Activated CD4-positive, alpha-beta memory T cell treated with anti-CD3 and anti-CD28 coated beads for 36 hours (primary cell): Measurements from ENCODE around the gene POLRMT. TPM values are rescaled to one million over a fixed set of nuclear protein-coding genes. Genes with fewer than 3 reads are reported as not detected.
"Not testable (repeated sequence)": the region's sequence is repeated elsewhere in the genome, so short reads cannot be mapped to it uniquely, and the experiment has no call there.

Source experiments
- CTCF ChIA-PET: fragments of 350-600 bp; sonication (Branson Sonifier 250); formaldehyde crosslinking; loops from one replicate; lab custom pipeline; 2021; ENCODE audit warnings: antibody characterized with exemption, inconsistent platforms; lab: Charles Lee
- POLR2A ChIA-PET: fragments of 350-600 bp; sonication (Branson Sonifier 250); formaldehyde crosslinking; loops from one replicate; lab custom pipeline; 2021; ENCODE audit warnings: antibody characterized with exemption; lab: Charles Lee
- DNase-seq: peaks from one replicate; pipeline ENCODE4 v3.0.0-alpha.2; 2020
- H3K27ac Mint-ChIP-seq: one replicate; pipeline ENCODE4 v1.8.0; 2021; ENCODE audit warnings: mixed read lengths
- H3K27me3 Mint-ChIP-seq: one replicate; pipeline ENCODE4 v1.8.0; 2021; ENCODE audit warnings: mixed read lengths
- H3K36me3 Mint-ChIP-seq: one replicate; pipeline ENCODE4 v1.8.0; 2021; ENCODE audit warnings: mixed read lengths
- H3K4me1 Mint-ChIP-seq: one replicate; pipeline ENCODE4 v1.8.0; 2021; ENCODE audit warnings: low read depth, mixed read lengths
- H3K4me3 Mint-ChIP-seq: one replicate; pipeline ENCODE4 v1.8.0; 2021; ENCODE audit warnings: mild to moderate bottlenecking, mixed read lengths
- H3K9me3 Mint-ChIP-seq: one replicate; pipeline ENCODE4 v1.8.0; 2021; ENCODE audit warnings: mixed read lengths
- intact Hi-C: fragments of 100-400 bp; cut with micrococcal nuclease; formaldehyde crosslinking; loops from one replicate; pipeline ENCODE4 v1.15.1; 2023
- total RNA-seq, 2 experiments: library from RNA; stranded (reverse); gene quantifications; one replicate each; pipeline ENCODE4 v1.2.3, GENCODE V29; 2021

Gene POLRMT
- total RNA-seq, 2 experiments from 2014 or later = 71.5 to 72.5 TPM

- H3K27ac Mint-ChIP-seq, H3K4me3 Mint-ChIP-seq, DNase-seq, intact Hi-C loops, H3K4me1 Mint-ChIP-seq, CTCF ChIA-PET, H3K27me3 Mint-ChIP-seq, POLR2A ChIA-PET, H3K9me3 Mint-ChIP-seq: not testable (repeated sequence)
- peaks cover 13% of the 10 kb centered on the region for H3K36me3 Mint-ChIP-seq
Observed at GRCh38 chr19:621191-621590, 12.1 kb downstream of the POLRMT start.

GRCh38 chr19:620166-620862, 13.0 kb downstream of the POLRMT start:
- Mint-ChIP-seq H3K4me3 (no peak overlapping the region), H3K36me3 (peaks cover 15% of the 10 kb centered on the region), H3K27ac (no peak overlapping the region), H3K9me3 (no peaks in the 10 kb centered on the region), H3K4me1 (peaks cover 3% of the 10 kb centered on the region), H3K27me3 (no peaks in the 10 kb centered on the region)
- DNase-seq = no peak
- intact Hi-C loops = no loop called here
- POLR2A ChIA-PET = no interaction called here
- CTCF ChIA-PET = no interaction called here

- Mint-ChIP-seq H3K4me3 (no peak overlapping the region), H3K36me3 (peaks cover 21% of the 10 kb centered on the region), H3K27ac (no peak overlapping the region), H3K9me3 (no peaks in the 10 kb centered on the region), H3K4me1 (peaks cover 3% of the 10 kb centered on the region), H3K27me3 (no peaks in the 10 kb centered on the region)
- CTCF ChIA-PET = no interaction called here
- POLR2A ChIA-PET = no interaction called here
- no peak for DNase-seq
- intact Hi-C loops = no loop called here
Observed at GRCh38 chr19:619286-620002, 13.9 kb downstream of the POLRMT start.

GRCh38 chr19:618674-619285, 14.6 kb downstream of the POLRMT start:
- intact Hi-C loops = no loop called here
- POLR2A ChIA-PET = no interaction called here
- H3K36me3 Mint-ChIP-seq = peaks cover 23% of the 10 kb centered on the region
- H3K9me3 Mint-ChIP-seq = no peaks in the 10 kb centered on the region
- H3K27ac Mint-ChIP-seq = no peak overlapping the region
- H3K4me3 Mint-ChIP-seq = no peak overlapping the region
- CTCF ChIA-PET = no interaction called here
- H3K4me1 Mint-ChIP-seq = peaks cover 3% of the 10 kb centered on the region
- no peak for DNase-seq
- no peaks in the 10 kb centered on the region for H3K27me3 Mint-ChIP-seq

GRCh38 chr19:618247-618619, 15.1 kb downstream of the POLRMT start:
- no peak overlapping the region for H3K4me3 Mint-ChIP-seq
- CTCF ChIA-PET = no interaction called here
- intact Hi-C loops = no loop called here
- no peaks in the 10 kb centered on the region for H3K27me3 Mint-ChIP-seq
- H3K4me1 Mint-ChIP-seq = peaks cover 3% of the 10 kb centered on the region
- H3K36me3 Mint-ChIP-seq = peaks cover 21% of the 10 kb centered on the region
- no peak overlapping the region for H3K27ac Mint-ChIP-seq
- no peak for DNase-seq
- POLR2A ChIA-PET = no interaction called here
- no peaks in the 10 kb centered on the region for H3K9me3 Mint-ChIP-seq

GRCh38 chr19:617551-618246, 15.6 kb downstream of the POLRMT start:
- Mint-ChIP-seq H3K9me3 (no peaks in the 10 kb centered on the region), H3K27ac (no peak overlapping the region), H3K4me1 (peaks cover 8% of the 10 kb centered on the region), H3K36me3 (peaks cover 24% of the 10 kb centered on the region), H3K4me3 (no peak overlapping the region), H3K27me3 (no peaks in the 10 kb centered on the region)
- intact Hi-C loops = no loop called here
- no peak for DNase-seq
- ChIA-PET CTCF (no interaction called here), POLR2A (no interaction called here)

- intact Hi-C loops = no loop called here
- Mint-ChIP-seq H3K27ac (no peak overlapping the region), H3K4me3 (no peak overlapping the region), H3K4me1 (peaks cover 14% of the 10 kb centered on the region), H3K27me3 (no peaks in the 10 kb centered on the region), H3K36me3 (peaks cover 24% of the 10 kb centered on the region), H3K9me3 (no peaks in the 10 kb centered on the region)
- ChIA-PET CTCF (no interaction called here), POLR2A (no interaction called here)
- DNase-seq = peak; percentile 18
Observed at GRCh38 chr19:616747-617526, 16.4 kb downstream of the POLRMT start.

- CTCF ChIA-PET = no interaction called here
- Mint-ChIP-seq H3K27me3 (no peaks in the 10 kb centered on the region), H3K36me3 (peaks cover 24% of the 10 kb centered on the region), H3K27ac (no peak overlapping the region), H3K4me1 (peaks cover 20% of the 10 kb centered on the region), H3K4me3 (no peak overlapping the region), H3K9me3 (no peaks in the 10 kb centered on the region)
- POLR2A ChIA-PET = no interaction called here
- intact Hi-C loops = no loop called here
- DNase-seq = no peak
Observed at GRCh38 chr19:616062-616700, 17.2 kb downstream of the POLRMT start.

- Mint-ChIP-seq H3K27ac (no peak overlapping the region), H3K36me3 (peaks cover 24% of the 10 kb centered on the region), H3K9me3 (no peaks in the 10 kb centered on the region), H3K4me1 (peaks cover 24% of the 10 kb centered on the region), H3K4me3 (no peak overlapping the region), H3K27me3 (no peaks in the 10 kb centered on the region)
- POLR2A ChIA-PET = no interaction called here
- intact Hi-C loops = no loop called here
- no peak for DNase-seq
- CTCF ChIA-PET = no interaction called here
Observed at GRCh38 chr19:615619-616018, 17.7 kb downstream of the POLRMT start.

- Mint-ChIP-seq H3K36me3 (peaks cover 23% of the 10 kb centered on the region), H3K9me3 (no peaks in the 10 kb centered on the region), H3K27ac (no peak overlapping the region), H3K4me3 (no peak overlapping the region), H3K27me3 (no peaks in the 10 kb centered on the region), H3K4me1 (peaks cover 26% of the 10 kb centered on the region)
- ChIA-PET CTCF (no interaction called here), POLR2A (no interaction called here)
- intact Hi-C loops = no loop called here
- DNase-seq = no peak
Observed at GRCh38 chr19:613732-614567, 19.4 kb downstream of the POLRMT start.

- Mint-ChIP-seq H3K36me3 (peaks cover 20% of the 10 kb centered on the region), H3K27me3 (no peaks in the 10 kb centered on the region), H3K4me3 (no peak overlapping the region), H3K27ac (no peak overlapping the region), H3K9me3 (no peaks in the 10 kb centered on the region), H3K4me1 (peaks cover 26% of the 10 kb centered on the region)
- POLR2A ChIA-PET = no interaction called here
- intact Hi-C loops = no loop called here
- no peak for DNase-seq
- CTCF ChIA-PET = interaction anchor here (0.7 kb wide), 1 partner anchor 18 kb away, joined by 3 read pairs; no protein-coding TSS in a partner anchor
Observed at GRCh38 chr19:612941-613340, 20.4 kb downstream of the POLRMT start.
